GM20000 (cell line): ENCODE results near the gene DGKI.

Experiments used
- DNase-seq: peaks from one replicate; pipeline ENCODE4 v3.0.0; 2012; ENCODE audit warnings: low spot score
- TF ChIP-seq, protein P1 (sequence below): IDR thresholded peaks from 2 replicates; pipeline ENCODE4 v1.5.1; 2012; ENCODE audit warnings: mild to moderate bottlenecking, control low read depth; ENCODE audit errors: extremely low read depth, missing control alignments

The DGKI gene

GRCh38 chr7:137480824-137481365 is 365.9 kb downstream of the DGKI start:
- TF ChIP-seq, protein P1, sequence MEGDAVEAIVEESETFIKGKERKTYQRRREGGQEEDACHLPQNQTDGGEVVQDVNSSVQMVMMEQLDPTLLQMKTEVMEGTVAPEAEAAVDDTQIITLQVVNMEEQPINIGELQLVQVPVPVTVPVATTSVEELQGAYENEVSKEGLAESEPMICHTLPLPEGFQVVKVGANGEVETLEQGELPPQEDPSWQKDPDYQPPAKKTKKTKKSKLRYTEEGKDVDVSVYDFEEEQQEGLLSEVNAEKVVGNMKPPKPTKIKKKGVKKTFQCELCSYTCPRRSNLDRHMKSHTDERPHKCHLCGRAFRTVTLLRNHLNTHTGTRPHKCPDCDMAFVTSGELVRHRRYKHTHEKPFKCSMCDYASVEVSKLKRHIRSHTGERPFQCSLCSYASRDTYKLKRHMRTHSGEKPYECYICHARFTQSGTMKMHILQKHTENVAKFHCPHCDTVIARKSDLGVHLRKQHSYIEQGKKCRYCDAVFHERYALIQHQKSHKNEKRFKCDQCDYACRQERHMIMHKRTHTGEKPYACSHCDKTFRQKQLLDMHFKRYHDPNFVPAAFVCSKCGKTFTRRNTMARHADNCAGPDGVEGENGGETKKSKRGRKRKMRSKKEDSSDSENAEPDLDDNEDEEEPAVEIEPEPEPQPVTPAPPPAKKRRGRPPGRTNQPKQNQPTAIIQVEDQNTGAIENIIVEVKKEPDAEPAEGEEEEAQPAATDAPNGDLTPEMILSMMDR: no peak
- no peak for DNase-seq

GRCh38 chr7:137480401-137480800 is 366.4 kb downstream of the DGKI start:
- DNase-seq: no peak
- TF ChIP-seq, protein P1: no peak

- no peak for DNase-seq
- TF ChIP-seq, protein P1: no peak
These were observed 369.8 kb downstream of the DGKI start for GRCh38 chr7:137476937-137477336.

DNA sequence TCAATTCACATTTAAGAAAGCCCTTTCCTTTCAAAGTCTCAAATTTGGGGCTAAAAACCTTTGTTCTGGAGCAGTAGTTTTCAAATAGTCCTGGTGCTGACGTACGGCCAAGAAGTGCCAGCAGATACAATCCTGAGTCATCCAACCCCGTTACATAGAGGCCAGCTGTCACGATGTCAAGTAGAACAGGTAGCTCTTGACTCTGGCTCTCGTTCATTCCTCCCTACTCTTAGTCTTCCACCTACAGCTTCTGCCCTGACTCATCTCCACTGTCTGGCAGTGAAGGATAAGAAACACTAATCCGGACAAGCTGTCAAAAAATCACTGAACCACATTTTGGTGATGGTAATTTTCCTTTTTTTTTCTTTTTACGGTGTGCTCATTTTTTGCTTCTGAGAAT is 370.8 kb downstream of the DGKI start:
- DNase-seq: no peak
- TF ChIP-seq, protein P1: no peak

- TF ChIP-seq, protein P1: no peak
These were observed 372.2 kb downstream of the DGKI start for GRCh38 chr7:137474540-137475026.

GRCh38 chr7:137471128-137471527 is 375.6 kb downstream of the DGKI start:
- TF ChIP-seq, protein P1: no peak
- DNase-seq: no peak

More at GRCh38 chr7:137474540-137475026, 372.2 kb downstream of the DGKI start:
- DNase-seq: no peak

DNA sequence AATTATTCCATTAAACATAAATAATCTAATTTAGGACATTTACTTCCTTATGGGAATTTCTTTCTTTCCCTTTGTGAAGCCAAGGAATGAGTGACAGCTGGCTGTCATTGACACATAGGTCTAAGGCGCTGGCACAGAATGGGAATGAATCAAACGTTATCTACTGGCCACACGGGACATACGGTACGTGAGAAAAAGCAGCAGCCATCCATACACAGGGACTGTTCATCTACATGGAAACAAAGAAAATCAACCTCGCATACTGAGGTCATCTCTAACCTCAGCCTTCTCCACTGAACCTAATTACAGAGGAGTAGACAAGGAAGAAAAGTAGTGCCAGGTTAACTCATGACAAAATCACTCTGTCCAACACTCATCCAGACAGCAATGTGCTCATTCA is 376.9 kb downstream of the DGKI start:
- TF ChIP-seq, protein P1: no peak
- DNase-seq: no peak
